Measurements from ENCODE around the gene CYTH3. TPM values are rescaled to one million over a fixed set of nuclear protein-coding genes. Genes with fewer than 3 reads are reported as not detected.

Gene CYTH3
- total and polyA plus RNA-seq, 2 experiments from 2014 or later: 11.9 to 15.7 TPM

GRCh38 chr7:6159524-6160031 lies 112.8 kb downstream of the CYTH3 start:
- Histone ChIP-seq H3K79me2 (no peaks in the 10 kb centered on the region), H3K36me3 (replicated peaks; ENCODE audit: insufficient read depth, low read depth) (peaks cover 3% of the 10 kb centered on the region), H3K27ac (no peak overlapping the region), H2AFZ (no peak overlapping the region), H3K9me2 (replicated peaks; ENCODE audit: insufficient read depth) (no peaks in the 10 kb centered on the region), H3K4me2 (no peak overlapping the region), H4K20me1 (ENCODE audit: insufficient read depth, poor library complexity, severe bottlenecking) (no peaks in the 10 kb centered on the region), H3K27me3 (no peaks in the 10 kb centered on the region), H3K4me3 (no peak overlapping the region), H3K9me3 (ENCODE audit: low read depth) (no peaks in the 10 kb centered on the region), H3K4me1 (ENCODE audit: insufficient read depth) (no peaks in the 10 kb centered on the region)
- DNase-seq (ENCODE audit: low spot score): no peak
- WGBS (ENCODE audit: low lambda C conversion rate, missing lambda C conversion rate): 88% methylated on average over 24 of the region's 24 CpGs
- TF ChIP-seq EZH2phosphoT487 (IDR thresholded peaks at IDR 0.05; ENCODE audit: low read depth, severe bottlenecking, unreplicated experiment): no peak
- TF ChIP-seq EZH2 (IDR thresholded peaks at IDR 0.05; ENCODE audit: borderline replicate concordance): no peak
- no peak for TF ChIP-seq CTCF (IDR thresholded peaks at IDR 0.05; ENCODE audit: poor library complexity)

GRCh38 chr7:6159097-6159483 lies 113.3 kb downstream of the CYTH3 start:
- WGBS (ENCODE audit: low lambda C conversion rate, missing lambda C conversion rate): 88% methylated on average over 11 of the region's 11 CpGs
- DNase-seq (ENCODE audit: low spot score): no peak
- no peak overlapping the region for H3K4me3 ChIP-seq
- H3K4me1 ChIP-seq (ENCODE audit: insufficient read depth): no peaks in the 10 kb centered on the region
- H3K79me2 ChIP-seq: no peaks in the 10 kb centered on the region
- H3K27ac ChIP-seq: no peak overlapping the region
- H2AFZ ChIP-seq: no peak overlapping the region
- H4K20me1 ChIP-seq (ENCODE audit: insufficient read depth, poor library complexity, severe bottlenecking): no peaks in the 10 kb centered on the region
- TF ChIP-seq CTCF (IDR thresholded peaks at IDR 0.05; ENCODE audit: poor library complexity) (no peak), EZH2phosphoT487 (IDR thresholded peaks at IDR 0.05; ENCODE audit: low read depth, severe bottlenecking, unreplicated experiment) (no peak), EZH2 (IDR thresholded peaks at IDR 0.05; ENCODE audit: borderline replicate concordance) (no peak)
- peaks cover 3% of the 10 kb centered on the region for H3K36me3 ChIP-seq (replicated peaks; ENCODE audit: insufficient read depth, low read depth)
- no peaks in the 10 kb centered on the region for H3K9me3 ChIP-seq (ENCODE audit: low read depth)
- H3K4me2 ChIP-seq: no peak overlapping the region
- H3K27me3 ChIP-seq: no peaks in the 10 kb centered on the region
- no peaks in the 10 kb centered on the region for H3K9me2 ChIP-seq (replicated peaks; ENCODE audit: insufficient read depth)

GRCh38 chr7:6158424-6159096 lies 113.9 kb downstream of the CYTH3 start:
- H3K27me3 ChIP-seq: no peaks in the 10 kb centered on the region
- TF ChIP-seq EZH2phosphoT487 (IDR thresholded peaks at IDR 0.05; ENCODE audit: low read depth, severe bottlenecking, unreplicated experiment): no peak
- H3K4me2 ChIP-seq: no peak overlapping the region
- no peaks in the 10 kb centered on the region for H3K79me2 ChIP-seq
- no peak for DNase-seq (ENCODE audit: low spot score)
- WGBS (ENCODE audit: low lambda C conversion rate, missing lambda C conversion rate): 94% methylated on average over 29 of the region's 29 CpGs
- H3K9me3 ChIP-seq (ENCODE audit: low read depth): no peaks in the 10 kb centered on the region
- no peak overlapping the region for H2AFZ ChIP-seq
- no peak overlapping the region for H3K27ac ChIP-seq
- no peaks in the 10 kb centered on the region for H3K4me1 ChIP-seq (ENCODE audit: insufficient read depth)
- no peak overlapping the region for H3K4me3 ChIP-seq
- no peaks in the 10 kb centered on the region for H3K9me2 ChIP-seq (replicated peaks; ENCODE audit: insufficient read depth)
- H4K20me1 ChIP-seq (ENCODE audit: insufficient read depth, poor library complexity, severe bottlenecking): no peaks in the 10 kb centered on the region
- peaks cover 3% of the 10 kb centered on the region for H3K36me3 ChIP-seq (replicated peaks; ENCODE audit: insufficient read depth, low read depth)

GRCh38 chr7:6157685-6158423 lies 114.6 kb downstream of the CYTH3 start:
- WGBS (ENCODE audit: low lambda C conversion rate, missing lambda C conversion rate): 94% methylated on average over 28 of the region's 28 CpGs
- H3K4me1 ChIP-seq (ENCODE audit: insufficient read depth): no peaks in the 10 kb centered on the region
- no peaks in the 10 kb centered on the region for H4K20me1 ChIP-seq (ENCODE audit: insufficient read depth, poor library complexity, severe bottlenecking)
- no peaks in the 10 kb centered on the region for H3K79me2 ChIP-seq
- no peak overlapping the region for H3K4me2 ChIP-seq
- no peaks in the 10 kb centered on the region for H3K27me3 ChIP-seq
- no peak overlapping the region for H3K27ac ChIP-seq
- H3K36me3 ChIP-seq (replicated peaks; ENCODE audit: insufficient read depth, low read depth): peaks cover 3% of the 10 kb centered on the region
- no peaks in the 10 kb centered on the region for H3K9me2 ChIP-seq (replicated peaks; ENCODE audit: insufficient read depth)
- no peak for DNase-seq (ENCODE audit: low spot score)
- no peaks in the 10 kb centered on the region for H3K9me3 ChIP-seq (ENCODE audit: low read depth)
- no peak overlapping the region for H2AFZ ChIP-seq
- TF ChIP-seq EZH2phosphoT487 (IDR thresholded peaks at IDR 0.05; ENCODE audit: low read depth, severe bottlenecking, unreplicated experiment) (no peak), CTCF (IDR thresholded peaks at IDR 0.05; ENCODE audit: poor library complexity) (no peak), EZH2 (IDR thresholded peaks at IDR 0.05; ENCODE audit: borderline replicate concordance) (no peak)
- H3K4me3 ChIP-seq: no peak overlapping the region

Data from hepatocyte (in vitro differentiated cells).